Measurements from ENCODE around the gene ST3GAL4. TPM values are rescaled to one million over a fixed set of nuclear protein-coding genes. Genes with fewer than 3 reads are reported as not detected.

Gene ST3GAL4
- total RNA-seq, 1 experiment from 2014 or later, result 13.6 TPM

DNA sequence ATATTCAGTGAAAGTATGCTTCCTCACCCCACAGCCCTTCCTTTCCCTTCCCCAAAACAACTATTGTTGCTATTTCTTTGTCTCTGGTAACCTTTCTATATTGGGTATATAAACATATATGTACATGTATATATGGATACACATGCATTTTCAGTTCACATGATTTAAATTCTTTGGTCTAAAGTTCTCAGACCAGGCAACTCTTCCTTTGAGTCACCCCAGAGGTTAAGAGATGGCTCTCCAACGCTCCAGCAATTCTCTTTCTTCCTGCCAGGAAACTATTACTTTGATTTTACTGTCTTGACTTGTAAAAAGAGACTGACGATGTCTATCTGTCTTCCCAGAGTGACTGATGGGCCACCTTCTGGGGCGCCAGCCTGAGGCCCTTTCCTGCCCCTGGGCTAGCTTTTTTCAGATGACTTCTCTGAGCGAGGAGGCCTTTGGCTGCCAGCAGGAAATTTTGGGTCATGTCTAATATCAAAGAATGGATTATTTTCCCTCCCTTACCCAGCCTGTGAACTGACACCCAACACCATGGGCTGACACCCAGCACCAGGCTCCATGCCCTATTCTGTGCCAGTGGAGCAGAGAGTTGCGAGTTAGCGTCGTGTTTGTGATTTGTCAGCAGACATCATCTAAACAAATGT is 14.4 kb upstream of the ST3GAL4 start:
- H3K27me3 Mint-ChIP-seq (ENCODE audit: low read depth), result no peaks in the 10 kb centered on the region
- H3K23ac ChIP-seq (ENCODE audit: insufficient read length, low read depth, low read length), result no peak overlapping the region

More for the DNA sequence above, 14.4 kb upstream of the ST3GAL4 start:
- H3K4me1 ChIP-seq (ENCODE audit: insufficient read depth, low read length), result peaks cover 9% of the 10 kb centered on the region; the same call in 1 of the 2 replicates
- no peak overlapping the region for H3K14ac ChIP-seq (ENCODE audit: insufficient read depth, low read length)
- no peak overlapping the region for H3K56ac ChIP-seq (ENCODE audit: insufficient read length, low read depth, low read length)
- no peaks in the 10 kb centered on the region for H3K27me3 ChIP-seq (ENCODE audit: insufficient read depth, low read length)
- H4K20me1 ChIP-seq (ENCODE audit: control insufficient read depth, insufficient read depth, insufficient read length), result peaks cover 3% of the 10 kb centered on the region
- peaks cover 33 to 36% of the 10 kb centered on the region in 2 experiments for H3K4me1 Mint-ChIP-seq
- H4K91ac ChIP-seq (ENCODE audit: insufficient read length, low read depth, low read length), result no peak overlapping the region
- no peaks in the 10 kb centered on the region for H3K79me2 ChIP-seq (ENCODE audit: insufficient read depth, low read length)
- no CpG with 5 or more reads among the region's 7 CpGs for WGBS (ENCODE audit: extremely low coverage, insufficient read length, low lambda C conversion rate)
- no peak overlapping the region for H2AK5ac ChIP-seq (ENCODE audit: insufficient read length, low read length)
- H3K23me2 ChIP-seq (ENCODE audit: insufficient read length, low read depth, low read length, poor library complexity, severe bottlenecking), result no peaks in the 10 kb centered on the region
- H3K4me3 Mint-ChIP-seq, result no peak overlapping the region
- H3K9ac ChIP-seq (ENCODE audit: extremely low read depth, insufficient read length, low read length), result no peak overlapping the region
- peaks cover 21 to 57% (median 56%) of the 10 kb centered on the region in 3 experiments for H3K36me3 Mint-ChIP-seq (ENCODE audit: insufficient read depth in 1 of 3, low read depth in 3 of 3)
- H3K27ac Mint-ChIP-seq, result no peak overlapping the region
- no peaks in the 10 kb centered on the region for H3K9me3 Mint-ChIP-seq
- no peak overlapping the region for H2BK15ac ChIP-seq (ENCODE audit: low read depth, low read length)
- TF ChIP-seq, protein P1, sequence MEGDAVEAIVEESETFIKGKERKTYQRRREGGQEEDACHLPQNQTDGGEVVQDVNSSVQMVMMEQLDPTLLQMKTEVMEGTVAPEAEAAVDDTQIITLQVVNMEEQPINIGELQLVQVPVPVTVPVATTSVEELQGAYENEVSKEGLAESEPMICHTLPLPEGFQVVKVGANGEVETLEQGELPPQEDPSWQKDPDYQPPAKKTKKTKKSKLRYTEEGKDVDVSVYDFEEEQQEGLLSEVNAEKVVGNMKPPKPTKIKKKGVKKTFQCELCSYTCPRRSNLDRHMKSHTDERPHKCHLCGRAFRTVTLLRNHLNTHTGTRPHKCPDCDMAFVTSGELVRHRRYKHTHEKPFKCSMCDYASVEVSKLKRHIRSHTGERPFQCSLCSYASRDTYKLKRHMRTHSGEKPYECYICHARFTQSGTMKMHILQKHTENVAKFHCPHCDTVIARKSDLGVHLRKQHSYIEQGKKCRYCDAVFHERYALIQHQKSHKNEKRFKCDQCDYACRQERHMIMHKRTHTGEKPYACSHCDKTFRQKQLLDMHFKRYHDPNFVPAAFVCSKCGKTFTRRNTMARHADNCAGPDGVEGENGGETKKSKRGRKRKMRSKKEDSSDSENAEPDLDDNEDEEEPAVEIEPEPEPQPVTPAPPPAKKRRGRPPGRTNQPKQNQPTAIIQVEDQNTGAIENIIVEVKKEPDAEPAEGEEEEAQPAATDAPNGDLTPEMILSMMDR (conservative IDR thresholded peaks at IDR 0.05), result no peak
- H3K9me3 ChIP-seq (ENCODE audit: control insufficient read depth, low read depth, low read length), result no peaks in the 10 kb centered on the region
- H2AFZ ChIP-seq (ENCODE audit: low read length), result no peak overlapping the region
- H2BK120ac ChIP-seq (ENCODE audit: low read depth, low read length, poor library complexity, severe bottlenecking), result no peak overlapping the region
- H3K4ac ChIP-seq (ENCODE audit: low read depth, low read length), result no peak overlapping the region
- no peak for DNase-seq
- H2BK5ac ChIP-seq (ENCODE audit: insufficient read length, low read length), result no peak overlapping the region
- H2BK12ac ChIP-seq (ENCODE audit: insufficient read length, low read depth, low read length), result no peak overlapping the region
- no peak overlapping the region for H3K4me2 ChIP-seq (ENCODE audit: insufficient read depth, insufficient read length, low read length)
- no peak overlapping the region for H2BK20ac ChIP-seq (ENCODE audit: low read depth, low read length, poor library complexity, severe bottlenecking)
- no peak overlapping the region for H3K18ac ChIP-seq (ENCODE audit: insufficient read length, low read depth, low read length)
- no peaks in the 10 kb centered on the region for H3K79me1 ChIP-seq (ENCODE audit: insufficient read depth, low read depth, low read length, poor library complexity, severe bottlenecking)
- H4K8ac ChIP-seq (replicated peaks; ENCODE audit: insufficient read length, low read depth, low read length), result no peak overlapping the region
- H4K5ac ChIP-seq (ENCODE audit: insufficient read length, low read depth, low read length), result no peak overlapping the region
- no peak overlapping the region for H3K27ac ChIP-seq (ENCODE audit: insufficient read length, low read depth, low read length)
- H3T11ph ChIP-seq (ENCODE audit: low read length), result no peak overlapping the region

Data from H9 (cell line).